ENCODE results near the gene LARGE1.

Gene LARGE1

DNA sequence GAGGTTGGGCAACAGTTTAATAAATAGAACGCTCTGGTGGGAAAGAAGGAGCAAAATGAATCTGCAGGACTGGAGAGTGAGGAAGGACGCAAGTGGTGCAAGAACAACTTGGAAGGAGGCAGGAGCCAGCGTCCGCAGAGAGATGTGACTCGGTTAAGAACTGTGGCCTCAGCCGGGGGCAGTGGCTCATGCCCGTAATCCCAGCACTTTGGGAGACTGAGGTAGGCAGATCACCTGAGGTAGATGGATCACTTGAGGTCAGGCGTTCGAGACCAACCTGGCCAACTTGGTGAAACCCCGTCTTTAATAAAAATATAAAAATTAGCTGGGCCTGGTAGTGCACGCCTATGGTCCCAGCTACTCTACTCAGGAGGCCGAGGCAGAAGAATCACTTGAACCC lies 319.7 kb downstream of the LARGE1 start:
- Histone ChIP-seq H4K20me1 (no peaks in the 10 kb centered on the region), H3K4me3 (no peak overlapping the region), H3K4me2 (no peak overlapping the region), H3K36me3 (peaks cover 39% of the 10 kb centered on the region), H3K27ac (no peak overlapping the region), H3K27me3 (no peaks in the 10 kb centered on the region), H3K4me1 (0 out of 2 replicates have a peak, but pooled peaks cover 8% of the 10 kb centered on the region), H3K9me3 (no peaks in the 10 kb centered on the region), H3K9ac (no peak overlapping the region)
- no peak for TF ChIP-seq Cebpa-rat (IDR thresholded peaks at IDR 0.05)

GRCh38 chr22:33600113-33600512 lies 320.2 kb downstream of the LARGE1 start:
- Histone ChIP-seq H3K4me2 (no peak overlapping the region), H3K27ac (no peak overlapping the region), H3K4me3 (no peak overlapping the region), H3K4me1 (0 out of 2 replicates have a peak, but pooled peaks cover 8% of the 10 kb centered on the region), H3K9me3 (no peaks in the 10 kb centered on the region), H4K20me1 (no peaks in the 10 kb centered on the region), H3K9ac (no peak overlapping the region), H3K27me3 (no peaks in the 10 kb centered on the region), H3K36me3 (peaks cover 38% of the 10 kb centered on the region)
- no peak for TF ChIP-seq Cebpa-rat (IDR thresholded peaks at IDR 0.05)

GRCh38 chr22:33599596-33599995 lies 320.7 kb downstream of the LARGE1 start:
- Histone ChIP-seq H3K4me1 (0 out of 2 replicates have a peak, but pooled peaks cover 8% of the 10 kb centered on the region), H3K9me3 (no peaks in the 10 kb centered on the region), H3K27me3 (no peaks in the 10 kb centered on the region), H3K9ac (no peak overlapping the region), H3K36me3 (peaks cover 33% of the 10 kb centered on the region), H3K4me3 (no peak overlapping the region), H4K20me1 (no peaks in the 10 kb centered on the region), H3K4me2 (no peak overlapping the region), H3K27ac (no peak overlapping the region)
- no peak for TF ChIP-seq Cebpa-rat (IDR thresholded peaks at IDR 0.05)

- Histone ChIP-seq H3K9ac (no peak overlapping the region), H3K36me3 (peaks cover 25% of the 10 kb centered on the region), H3K4me3 (no peak overlapping the region), H3K9me3 (no peaks in the 10 kb centered on the region), H3K27me3 (no peaks in the 10 kb centered on the region), H3K27ac (no peak overlapping the region), H3K4me1 (0 out of 2 replicates have a peak, but pooled peaks cover 8% of the 10 kb centered on the region), H3K4me2 (no peak overlapping the region), H4K20me1 (no peaks in the 10 kb centered on the region)
- TF ChIP-seq Cebpa-rat (IDR thresholded peaks at IDR 0.05): no peak
Measured at GRCh38 chr22:33598821-33599220, 321.5 kb downstream of the LARGE1 start.

DNA sequence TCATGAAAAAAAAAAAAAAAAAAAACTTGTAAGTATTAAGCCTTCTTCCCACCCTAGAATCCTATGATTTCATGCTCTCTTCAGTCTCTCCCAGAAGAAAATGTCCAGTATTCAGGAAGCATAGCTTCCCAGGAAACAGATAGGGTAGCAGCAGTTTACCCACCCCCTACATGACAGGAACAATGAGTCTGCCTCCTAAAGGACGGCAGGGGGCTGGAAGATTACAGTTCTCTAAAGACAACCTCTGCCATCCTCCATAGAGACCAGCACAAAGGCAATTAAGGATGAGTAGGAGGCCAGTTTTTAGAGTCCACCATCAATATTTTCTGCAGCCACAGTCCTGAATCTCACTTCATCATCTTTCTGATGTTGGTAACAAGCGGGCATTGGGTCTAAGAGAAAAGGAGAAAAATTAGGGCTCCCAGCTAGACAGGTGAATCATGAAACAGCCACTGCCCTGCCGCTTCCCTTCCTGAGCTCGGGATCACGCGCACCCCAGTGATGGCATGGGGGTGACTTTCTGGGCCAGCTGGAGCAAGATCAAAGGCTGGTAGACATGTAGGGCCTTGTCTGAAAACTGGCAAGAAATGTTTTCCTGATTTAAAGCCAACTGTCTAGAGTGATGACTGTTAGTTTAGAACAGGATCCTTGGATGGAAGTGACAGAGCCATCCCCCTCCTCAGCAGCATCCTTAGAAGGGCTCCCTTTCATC lies 322.8 kb downstream of the LARGE1 start:
- TF ChIP-seq Cebpa-rat (IDR thresholded peaks at IDR 0.05): no peak
- Histone ChIP-seq H4K20me1 (no peaks in the 10 kb centered on the region), H3K27me3 (no peaks in the 10 kb centered on the region)

DNA sequence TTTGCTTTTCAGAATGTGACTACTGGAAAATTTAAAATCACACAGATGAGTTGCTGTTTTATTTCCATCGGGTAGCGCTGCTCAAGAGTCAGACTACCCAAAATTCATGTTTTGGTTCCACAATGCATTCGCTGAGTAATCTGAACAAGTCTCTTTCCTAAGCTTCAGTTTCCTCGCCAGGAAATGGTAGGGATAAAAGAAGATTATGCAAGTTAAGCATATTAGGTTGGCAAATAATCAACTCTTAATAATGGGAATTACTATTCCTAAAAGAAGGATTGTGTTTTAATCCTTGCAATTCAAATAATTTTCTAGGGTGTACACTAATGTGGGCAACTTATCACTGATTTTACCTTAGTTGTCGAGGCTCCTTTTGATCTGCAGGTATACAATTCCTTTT lies 326.5 kb downstream of the LARGE1 start:
- Histone ChIP-seq H3K4me2 (no peak overlapping the region), H3K36me3 (peaks cover 2% of the 10 kb centered on the region), H3K9me3 (no peaks in the 10 kb centered on the region), H3K27me3 (no peaks in the 10 kb centered on the region), H3K4me3 (no peak overlapping the region), H4K20me1 (no peaks in the 10 kb centered on the region), H3K4me1 (no peaks in the 10 kb centered on the region), H3K27ac (no peak overlapping the region), H3K9ac (no peak overlapping the region)
- no peak for TF ChIP-seq Cebpa-rat (IDR thresholded peaks at IDR 0.05)

More for the DNA sequence above, 322.8 kb downstream of the LARGE1 start:
- H3K4me3 ChIP-seq: no peak overlapping the region
- no peaks in the 10 kb centered on the region for H3K9me3 ChIP-seq
- no peak overlapping the region for H3K4me2 ChIP-seq
- H3K4me1 ChIP-seq: 0 out of 2 replicates have a peak, but pooled peaks cover 8% of the 10 kb centered on the region
- H3K36me3 ChIP-seq: peaks cover 21% of the 10 kb centered on the region
- H3K27ac ChIP-seq: no peak overlapping the region
- no peak overlapping the region for H3K9ac ChIP-seq

DNA sequence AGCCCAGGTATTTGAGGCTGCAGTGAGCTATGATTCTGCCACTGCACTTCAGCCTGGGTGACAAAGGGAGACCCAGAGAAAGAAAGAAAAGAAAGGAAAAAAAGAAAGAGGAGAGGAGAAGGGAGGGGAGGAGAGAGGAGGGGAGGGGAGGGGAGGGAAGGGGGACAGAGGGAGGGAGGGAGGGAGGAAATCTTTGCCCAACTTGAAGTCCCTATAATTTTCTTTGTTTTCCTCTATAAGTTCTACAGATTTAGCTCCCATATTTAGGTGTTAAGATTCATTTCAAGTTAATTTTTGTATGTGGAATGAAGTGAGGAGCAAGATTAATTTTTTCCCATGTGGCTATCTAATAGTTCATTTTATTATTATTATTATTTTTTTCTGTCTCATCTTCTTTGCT lies 328.3 kb downstream of the LARGE1 start:
- no peak overlapping the region for H3K9ac ChIP-seq
- H4K20me1 ChIP-seq: no peaks in the 10 kb centered on the region
- H3K9me3 ChIP-seq: no peaks in the 10 kb centered on the region
- H3K4me3 ChIP-seq: no peak overlapping the region
- no peak overlapping the region for H3K27ac ChIP-seq
- H3K4me2 ChIP-seq: no peak overlapping the region
- no peaks in the 10 kb centered on the region for H3K36me3 ChIP-seq
- no peak for TF ChIP-seq Cebpa-rat (IDR thresholded peaks at IDR 0.05)
- H3K27me3 ChIP-seq: no peaks in the 10 kb centered on the region
- no peaks in the 10 kb centered on the region for H3K4me1 ChIP-seq

- Histone ChIP-seq H3K4me1 (no peaks in the 10 kb centered on the region), H3K36me3 (no peaks in the 10 kb centered on the region), H3K27ac (no peak overlapping the region), H3K9ac (no peak overlapping the region), H4K20me1 (no peaks in the 10 kb centered on the region), H3K9me3 (no peaks in the 10 kb centered on the region), H3K4me2 (no peak overlapping the region), H3K27me3 (no peaks in the 10 kb centered on the region), H3K4me3 (no peak overlapping the region)
- no peak for TF ChIP-seq Cebpa-rat (IDR thresholded peaks at IDR 0.05)
Measured at GRCh38 chr22:33589297-33589696, 331.0 kb downstream of the LARGE1 start.

DNA sequence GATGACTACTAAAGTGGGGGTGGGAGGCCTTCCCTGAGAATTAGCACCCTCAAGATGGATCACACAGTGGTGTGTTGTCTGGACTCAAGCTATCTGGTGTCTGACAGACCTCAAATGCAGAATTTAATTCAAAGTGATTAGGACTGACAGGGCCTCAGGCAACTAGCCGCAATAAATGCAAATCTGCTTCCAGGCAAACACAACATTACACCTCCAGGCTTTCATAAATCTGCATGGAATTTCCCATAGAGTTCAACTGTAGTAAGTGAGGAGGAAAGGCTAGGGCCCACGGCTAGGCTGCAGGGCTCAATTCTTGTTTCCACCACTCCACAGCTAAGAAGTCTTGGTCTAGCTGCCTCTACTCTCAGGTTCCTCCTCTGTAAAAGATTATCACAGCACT lies 331.4 kb downstream of the LARGE1 start:
- no peak for TF ChIP-seq Cebpa-rat (IDR thresholded peaks at IDR 0.05)
- H3K4me2 ChIP-seq: no peak overlapping the region
- no peak overlapping the region for H3K4me3 ChIP-seq
- H4K20me1 ChIP-seq: no peaks in the 10 kb centered on the region
- no peaks in the 10 kb centered on the region for H3K36me3 ChIP-seq
- H3K9ac ChIP-seq: no peak overlapping the region
- no peaks in the 10 kb centered on the region for H3K27me3 ChIP-seq
- no peak overlapping the region for H3K27ac ChIP-seq
- no peaks in the 10 kb centered on the region for H3K9me3 ChIP-seq
- no peaks in the 10 kb centered on the region for H3K4me1 ChIP-seq

DNA sequence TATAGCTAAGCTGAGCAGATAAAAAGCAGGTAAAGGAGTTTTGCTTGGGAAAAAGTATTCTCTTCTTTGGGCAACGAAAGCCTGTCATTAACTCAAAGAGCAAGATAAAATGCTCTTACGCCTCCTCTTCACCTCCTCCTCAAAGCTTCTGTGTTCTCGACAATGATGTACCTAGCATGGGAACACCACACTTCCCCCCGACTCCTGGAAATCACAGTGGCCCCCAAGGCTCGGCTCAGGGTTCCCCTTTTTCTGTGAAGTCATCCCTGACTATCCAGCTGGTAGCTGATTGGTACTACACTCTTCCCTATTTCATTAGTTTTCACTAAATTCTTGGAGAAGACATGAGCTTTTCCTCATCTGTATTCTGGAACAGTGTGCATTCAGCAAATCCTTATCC lies 336.1 kb downstream of the LARGE1 start:
- H3K36me3 ChIP-seq: no peaks in the 10 kb centered on the region

More for the DNA sequence above, 336.1 kb downstream of the LARGE1 start:
- no peak overlapping the region for H3K4me3 ChIP-seq
- no peak overlapping the region for H3K9ac ChIP-seq
- no peak for TF ChIP-seq Cebpa-rat (IDR thresholded peaks at IDR 0.05)
- H3K27ac ChIP-seq: no peak overlapping the region
- H4K20me1 ChIP-seq: peaks cover 8% of the 10 kb centered on the region; the same call in 1 of the 2 replicates
- no peaks in the 10 kb centered on the region for H3K27me3 ChIP-seq
- peaks cover 8% of the 10 kb centered on the region for H3K4me1 ChIP-seq
- H3K9me3 ChIP-seq: no peaks in the 10 kb centered on the region
- no peak overlapping the region for H3K4me2 ChIP-seq
